GM08714 (cell line): Measurements from ENCODE around the gene MAN2B1.
"Not testable (repeated sequence)": the region's sequence is repeated elsewhere in the genome, so short reads cannot be mapped to it uniquely, and the experiment has no call there.

ENCODE experiments used
- H3K4me3 ChIP-seq: fragments of 200-500 bp; sonication (Bioruptor generic); 2 replicates; pipeline ENCODE4 v1.5.1; 2014; ENCODE audit warnings: mild to moderate bottlenecking, low read length, inconsistent platforms
- ZNF274 ChIP-seq: IDR thresholded peaks from 2 replicates; pipeline ENCODE4 v1.6.1; 2012; ENCODE audit warnings: mild to moderate bottlenecking, low read depth, low read length

MAN2B1 gene

GRCh38 chr19:12628040-12629022 is 38.2 kb downstream of the MAN2B1 start:
- peak; percentile 46 for TF ChIP-seq ZNF274
- H3K4me3 ChIP-seq = no peak overlapping the region

GRCh38 chr19:12626958-12627357 is 39.6 kb downstream of the MAN2B1 start:
- TF ChIP-seq ZNF274 = no peak
- no peak overlapping the region for H3K4me3 ChIP-seq

GRCh38 chr19:12623361-12624031 is 43.0 kb downstream of the MAN2B1 start:
- no peak for TF ChIP-seq ZNF274
- no peak overlapping the region for H3K4me3 ChIP-seq

GRCh38 chr19:12621253-12622024 is 45.1 kb downstream of the MAN2B1 start:
- H3K4me3 ChIP-seq = not testable (repeated sequence)

- no peak for TF ChIP-seq ZNF274
- no peak overlapping the region for H3K4me3 ChIP-seq
Observed at GRCh38 chr19:12617646-12618045, 48.9 kb downstream of the MAN2B1 start.

- TF ChIP-seq ZNF274 = no peak
- peak overlapping the region; percentile 83 for H3K4me3 ChIP-seq
Observed at GRCh38 chr19:12611361-12611699, 55.2 kb downstream of the MAN2B1 start.

- peak within 1 kb of the TSS; percentile 83 for H3K4me3 ChIP-seq
- no peak for TF ChIP-seq ZNF274
Observed at GRCh38 chr19:12610540-12611360, 55.8 kb downstream of the MAN2B1 start, which contains the start of the genes ZNF490 and ZNF791. TSS of gene ZNF490 (minus strand) at chr19:12610813. CDS start at chr19:12610680, 133 bp downstream. TSS of gene ZNF791 (plus strand) at chr19:12610920. CDS start at chr19:12611080, 160 bp downstream.

GRCh38 chr19:12607631-12608030 is 58.9 kb downstream of the MAN2B1 start:
- no peak overlapping the region for H3K4me3 ChIP-seq
- TF ChIP-seq ZNF274 = no peak

- H3K4me3 ChIP-seq = no peak overlapping the region
- TF ChIP-seq ZNF274 = no peak
Observed at GRCh38 chr19:12606796-12607195, 59.7 kb downstream of the MAN2B1 start.

- no peak overlapping the region for H3K4me3 ChIP-seq
- no peak for TF ChIP-seq ZNF274
Observed at GRCh38 chr19:12603714-12604113, 62.8 kb downstream of the MAN2B1 start.

GRCh38 chr19:12597594-12597993 is 68.9 kb downstream of the MAN2B1 start:
- no peak for TF ChIP-seq ZNF274
- no peak overlapping the region for H3K4me3 ChIP-seq

- no peak for TF ChIP-seq ZNF274
- H3K4me3 ChIP-seq = no peak overlapping the region
Observed at GRCh38 chr19:12596927-12597548, 69.5 kb downstream of the MAN2B1 start.
